Panc1 (cell line): ENCODE results near the gene GLT8D1. TPM values are rescaled to one million over a fixed set of nuclear protein-coding genes. Genes with fewer than 3 reads are reported as not detected.

Experiments
- ATAC-seq: fragments of 200-7000 bp; cut with Tn5 transposase; 2 replicates; pipeline ENCODE4 v1.9.1; 2020; ENCODE audit warnings: mild to moderate bottlenecking, moderate library complexity
- BruUV-seq: library from RNA; stranded (reverse); fragments of 400-500 nt; replicated peaks from 2 replicates; lab custom pipeline; 2021; lab: Mats Ljungman, UMichigan
- CTCF ChIA-PET: fragments of 300-600 bp; sonication (Branson Sonifier 250); formaldehyde crosslinking; loops from one replicate; lab custom pipeline; 2022; ENCODE audit warnings: antibody characterized with exemption; lab: Charles Lee
- POLR2A ChIA-PET: fragments of 300-600 bp; sonication (Branson Sonifier 250); formaldehyde crosslinking; loops from one replicate; lab custom pipeline; 2022; ENCODE audit warnings: antibody characterized with exemption; lab: Charles Lee
- DNase-seq: peaks from one replicate; pipeline ENCODE4 v3.0.0-alpha.2; 2010; ENCODE audit warnings: low read depth, low spot score
- H3K27ac ChIP-seq: 2 replicates; pipeline ENCODE4 v1.5.1; 2011; ENCODE audit warnings: mild to moderate bottlenecking, low read length, inconsistent platforms
- H3K27me3 ChIP-seq: fragments of 200-500 bp; sonication (Bioruptor generic); 2 replicates; pipeline ENCODE4 v1.6.0; 2014; ENCODE audit warnings: low read length, inconsistent platforms; ENCODE audit not compliant: control insufficient read depth, insufficient read depth
- H3K36me3 ChIP-seq: fragments of 200-500 bp; sonication (Bioruptor generic); 2 replicates; pipeline ENCODE4 v1.5.1; 2014; ENCODE audit warnings: inconsistent platforms, mild to moderate bottlenecking, low read length, moderate library complexity; ENCODE audit not compliant: control insufficient read depth, insufficient read depth
- H3K4me1 ChIP-seq: 2 replicates; pipeline ENCODE4 v1.5.1; 2011; ENCODE audit warnings: inconsistent platforms, mild to moderate bottlenecking, low read length, moderate library complexity; ENCODE audit not compliant: control insufficient read depth, insufficient read depth
- H3K4me3 ChIP-seq, 2 experiments: 2 replicates each; pipeline ENCODE4 v1.5.1; 2011 to 2012; ENCODE audit warnings: low read depth in 2 of 2, low read length in 2 of 2, mild to moderate bottlenecking in 2 of 2, inconsistent platforms in 1 of 2, moderate library complexity in 1 of 2
- H3K9me3 ChIP-seq: fragments of 200-500 bp; sonication (Bioruptor generic); 2 replicates; pipeline ENCODE4 v1.5.1; 2014; ENCODE audit warnings: low read depth, mild to moderate bottlenecking, inconsistent platforms, low read length, moderate library complexity; ENCODE audit not compliant: control insufficient read depth, insufficient read depth
- CTCF ChIP-seq: fragments of 450-650 bp; IDR thresholded peaks from 2 replicates; pipeline ENCODE4 v1.5.1; 2017; ENCODE audit warnings: mild to moderate bottlenecking
- POLR2AphosphoS5 ChIP-seq: IDR thresholded peaks from 2 replicates; pipeline ENCODE4 v1.6.1; 2012; ENCODE audit warnings: mild to moderate bottlenecking, low read depth, low read length, moderate library complexity
- SIN3A ChIP-seq: IDR thresholded peaks from 2 replicates; pipeline ENCODE4 v1.6.1; 2012; ENCODE audit warnings: low read depth, mild to moderate bottlenecking, low read length, moderate library complexity, borderline replicate concordance; ENCODE audit not compliant: insufficient read depth
- TCF7L2 ChIP-seq: IDR thresholded peaks from 2 replicates; pipeline ENCODE4 v1.6.1; 2011; ENCODE audit warnings: mild to moderate bottlenecking, low read depth, low read length, inconsistent platforms
- in situ Hi-C: cut with HindIII; loops from 2 replicates; pipeline ENCODE4 v1.10.0; 2016; ENCODE audit warnings: low sequenced_read_pairs, low pct_unique_long_range_greater_than_20kb
- intact Hi-C: fragments of 100-400 bp; cut with micrococcal nuclease; formaldehyde crosslinking; loops from one replicate; pipeline ENCODE4 v1.10.0; 2022; ENCODE audit not compliant: unreplicated experiment
- total RNA-seq: library from RNA; stranded (reverse); gene quantifications from one replicate; pipeline ENCODE4 v1.2.1, GENCODE V29; 2021; ENCODE audit not compliant: unreplicated experiment
- TF ChIP-seq, protein P1 (sequence below), 2 experiments: IDR thresholded peaks; 2 replicates each; pipeline ENCODE4 v1.6.1; 2011 to 2012; ENCODE audit warnings: low read depth in 2 of 2, control low read depth in 1 of 2, low read length in 1 of 2, mild to moderate bottlenecking in 1 of 2, moderate library complexity in 1 of 2; ENCODE audit not compliant: insufficient read depth in 1 of 2

GLT8D1 gene
- total RNA-seq, 1 experiment from 2014 or later: 51.3 TPM

DNA sequence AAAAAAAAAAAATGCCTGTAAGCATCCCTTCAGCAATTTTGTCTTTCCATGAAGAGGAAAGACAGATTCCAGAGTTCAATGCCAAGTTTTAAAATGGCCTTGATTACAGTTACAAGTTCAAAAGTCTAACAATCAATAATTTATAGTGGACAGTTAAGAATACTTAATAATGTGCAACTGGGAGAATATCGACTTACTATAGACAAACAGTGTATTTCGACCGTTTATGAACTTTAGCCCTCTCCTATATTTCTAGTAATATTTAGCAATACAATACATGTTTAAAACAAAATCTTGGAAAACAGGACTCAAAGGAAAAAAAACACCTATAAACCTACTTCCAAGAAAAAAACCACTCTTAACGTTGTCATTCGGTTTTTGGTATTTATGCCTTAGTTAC is 21.4 kb downstream of the GLT8D1 start:
- TSS peak; percentile 81 for BruUV-seq
- Histone ChIP-seq H3K4me3 (peak overlapping the region in 1 of 2 experiments; percentile 98; a peak in 2 of 4 replicates), H3K9me3 (no peaks in the 10 kb centered on the region), H3K4me1 (peaks cover 26% of the 10 kb centered on the region), H3K36me3 (peaks cover 30% of the 10 kb centered on the region), H3K27me3 (no peaks in the 10 kb centered on the region), H3K27ac (peak overlapping the region; percentile 93; the same call in 1 of the 2 replicates)
- TF ChIP-seq POLR2AphosphoS5 (no peak), CTCF (no peak), SIN3A (no peak), TCF7L2 (no peak)
- TF ChIP-seq, protein P1, sequence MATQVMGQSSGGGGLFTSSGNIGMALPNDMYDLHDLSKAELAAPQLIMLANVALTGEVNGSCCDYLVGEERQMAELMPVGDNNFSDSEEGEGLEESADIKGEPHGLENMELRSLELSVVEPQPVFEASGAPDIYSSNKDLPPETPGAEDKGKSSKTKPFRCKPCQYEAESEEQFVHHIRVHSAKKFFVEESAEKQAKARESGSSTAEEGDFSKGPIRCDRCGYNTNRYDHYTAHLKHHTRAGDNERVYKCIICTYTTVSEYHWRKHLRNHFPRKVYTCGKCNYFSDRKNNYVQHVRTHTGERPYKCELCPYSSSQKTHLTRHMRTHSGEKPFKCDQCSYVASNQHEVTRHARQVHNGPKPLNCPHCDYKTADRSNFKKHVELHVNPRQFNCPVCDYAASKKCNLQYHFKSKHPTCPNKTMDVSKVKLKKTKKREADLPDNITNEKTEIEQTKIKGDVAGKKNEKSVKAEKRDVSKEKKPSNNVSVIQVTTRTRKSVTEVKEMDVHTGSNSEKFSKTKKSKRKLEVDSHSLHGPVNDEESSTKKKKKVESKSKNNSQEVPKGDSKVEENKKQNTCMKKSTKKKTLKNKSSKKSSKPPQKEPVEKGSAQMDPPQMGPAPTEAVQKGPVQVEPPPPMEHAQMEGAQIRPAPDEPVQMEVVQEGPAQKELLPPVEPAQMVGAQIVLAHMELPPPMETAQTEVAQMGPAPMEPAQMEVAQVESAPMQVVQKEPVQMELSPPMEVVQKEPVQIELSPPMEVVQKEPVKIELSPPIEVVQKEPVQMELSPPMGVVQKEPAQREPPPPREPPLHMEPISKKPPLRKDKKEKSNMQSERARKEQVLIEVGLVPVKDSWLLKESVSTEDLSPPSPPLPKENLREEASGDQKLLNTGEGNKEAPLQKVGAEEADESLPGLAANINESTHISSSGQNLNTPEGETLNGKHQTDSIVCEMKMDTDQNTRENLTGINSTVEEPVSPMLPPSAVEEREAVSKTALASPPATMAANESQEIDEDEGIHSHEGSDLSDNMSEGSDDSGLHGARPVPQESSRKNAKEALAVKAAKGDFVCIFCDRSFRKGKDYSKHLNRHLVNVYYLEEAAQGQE (IDR thresholded peaks at IDR 0.05; ENCODE audit: insufficient read depth in 1 of 2, low read depth in 2 of 2, low read length in 1 of 2): no peak
- ATAC-seq (no peak), DNase-seq (no peak)
- intact Hi-C loops (no loop called here), in situ Hi-C loops (no loop called here)
- ChIA-PET POLR2A (no interaction called here), CTCF (no interaction called here)

DNA sequence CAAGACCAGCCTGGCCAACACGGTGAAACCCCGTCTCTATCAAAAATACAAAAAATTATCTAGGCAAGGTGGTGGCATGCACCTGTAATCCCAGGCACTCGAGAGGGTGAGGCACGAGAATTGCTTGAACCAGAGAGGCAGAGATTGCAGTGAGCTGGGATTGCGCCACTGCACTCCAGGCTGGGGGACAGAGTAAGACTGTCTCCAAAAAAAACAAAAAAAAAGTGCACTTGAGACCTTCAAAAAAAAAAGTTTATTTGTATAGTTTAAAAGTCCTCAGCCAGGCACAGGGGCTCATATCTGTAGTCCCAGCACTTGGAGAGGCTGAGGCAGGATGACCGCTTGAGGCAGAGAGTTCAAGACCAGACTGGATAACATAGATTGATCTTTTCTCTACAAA is 22.0 kb downstream of the GLT8D1 start:
- peaks cover 24% of the 10 kb centered on the region for H3K36me3 ChIP-seq
- H3K9me3 ChIP-seq: no peaks in the 10 kb centered on the region
- H3K27me3 ChIP-seq: no peaks in the 10 kb centered on the region
- H3K4me1 ChIP-seq: peaks cover 26% of the 10 kb centered on the region
- no peak overlapping the region for H3K4me3 ChIP-seq
- ATAC-seq: no peak
- ChIA-PET CTCF (no interaction called here), POLR2A (no interaction called here)
- no TSS peak for BruUV-seq
- no peak for DNase-seq
- no peak overlapping the region for H3K27ac ChIP-seq
- intact Hi-C loops: no loop called here
- TF ChIP-seq TCF7L2 (no peak), POLR2AphosphoS5 (no peak), SIN3A (no peak), CTCF (no peak)
- TF ChIP-seq, protein P1 (IDR thresholded peaks at IDR 0.05; ENCODE audit: insufficient read depth in 1 of 2, low read depth in 2 of 2, low read length in 1 of 2): no peak
- in situ Hi-C loops: no loop called here
